SW480 (cell line): ENCODE data around the gene SHISAL1.
"Not testable (repeated sequence)": the region's sequence is repeated elsewhere in the genome, so short reads cannot be mapped to it uniquely, and the experiment has no call there.

Source experiments
- DNase-seq: peaks from one replicate; pipeline ENCODE4 v3.0.0-alpha.2; 2016; ENCODE audit warnings: low spot score

SHISAL1 gene

GRCh38 chr22:44234372-44234771 lies 78.4 kb downstream of the SHISAL1 start:
- DNase-seq, result not testable (repeated sequence)

- DNase-seq, result no peak
Observed at GRCh38 chr22:44231233-44231632, 81.5 kb downstream of the SHISAL1 start.

- DNase-seq, result no peak
Observed at GRCh38 chr22:44229809-44230208, 82.9 kb downstream of the SHISAL1 start.

GRCh38 chr22:44229331-44229730 lies 83.4 kb downstream of the SHISAL1 start:
- no peak for DNase-seq

GRCh38 chr22:44225812-44226211 lies 86.9 kb downstream of the SHISAL1 start:
- DNase-seq, result no peak

GRCh38 chr22:44225091-44225689 lies 87.6 kb downstream of the SHISAL1 start:
- no peak for DNase-seq

- DNase-seq, result no peak
Observed at GRCh38 chr22:44224166-44224565, 88.6 kb downstream of the SHISAL1 start.

- DNase-seq, result no peak
Observed at GRCh38 chr22:44221710-44222475, 90.9 kb downstream of the SHISAL1 start.

GRCh38 chr22:44220727-44221680 lies 91.7 kb downstream of the SHISAL1 start:
- no peak for DNase-seq

GRCh38 chr22:44219101-44219870 lies 93.5 kb downstream of the SHISAL1 start:
- no peak for DNase-seq

- no peak for DNase-seq
Observed at GRCh38 chr22:44218071-44218470, 94.7 kb downstream of the SHISAL1 start.

GRCh38 chr22:44217346-44217745 lies 95.4 kb downstream of the SHISAL1 start:
- no peak for DNase-seq

- no peak for DNase-seq
Observed at GRCh38 chr22:44215287-44215686, 97.5 kb downstream of the SHISAL1 start.

- no peak for DNase-seq
Observed at GRCh38 chr22:44214764-44215163, 98.0 kb downstream of the SHISAL1 start.

GRCh38 chr22:44214187-44214586 lies 98.6 kb downstream of the SHISAL1 start:
- DNase-seq, result no peak

GRCh38 chr22:44213489-44214043 lies 99.2 kb downstream of the SHISAL1 start:
- DNase-seq, result no peak

GRCh38 chr22:44212936-44213335 lies 99.8 kb downstream of the SHISAL1 start:
- DNase-seq, result no peak

- DNase-seq, result no peak
Observed at GRCh38 chr22:44211946-44212930, 100.5 kb downstream of the SHISAL1 start.

- DNase-seq, result no peak
Observed at GRCh38 chr22:44211256-44211945, 101.3 kb downstream of the SHISAL1 start.

- DNase-seq, result no peak
Observed at GRCh38 chr22:44210722-44211121, 102.0 kb downstream of the SHISAL1 start.
